ENCODE measurements around the gene ACSS1. TPM values are rescaled to one million over a fixed set of nuclear protein-coding genes. Genes with fewer than 3 reads are reported as not detected.
A peak's percentile ranks its signal among the peaks of the same experiment; 100 is the strongest.

The ACSS1 gene
- total and polyA plus RNA-seq, 7 donors = 20.1 to 41.0 (median 27.1) TPM

GRCh38 chr20:25015986-25016385 is 42.0 kb downstream of the ACSS1 start:
- 82 to 91% methylated on average over 11 of the region's 11 CpGs for WGBS, 2 donors
- no peak for TF ChIP-seq POLR2A (IDR thresholded peaks at IDR 0.05)
- no peak for TF ChIP-seq POLR2AphosphoS5 (IDR thresholded peaks at IDR 0.05)
- no peak for TF ChIP-seq CTCF (IDR thresholded peaks at IDR 0.05)
- no peak for TF ChIP-seq EP300 (IDR thresholded peaks at IDR 0.05)
- Histone ChIP-seq H3K4me1 (no peaks in the 10 kb centered on the region), H3K36me3 (peaks cover 19 to 87% (median 48%) of the 10 kb centered on the region in 4 donors), H3K4me3 (no peak overlapping the region), H3K9me3 (no peaks in the 10 kb centered on the region), H3K27me3 (no peaks in the 10 kb centered on the region), H3K27ac (no peak overlapping the region)
- intact Hi-C loops (cut with DNase I) = no loop called here
- peak; percentile 50 for DNase-seq

GRCh38 chr20:25014816-25015215 is 43.1 kb downstream of the ACSS1 start:
- peaks cover 19 to 86% (median 43%) of the 10 kb centered on the region in 4 donors for H3K36me3 ChIP-seq
- peaks cover 0 to 6% (median 3%) of the 10 kb centered on the region in 4 donors for H3K4me1 ChIP-seq
- peak; percentile 46 for DNase-seq
- intact Hi-C loops (cut with DNase I) = no loop called here
- no peak overlapping the region for H3K27ac ChIP-seq
- H3K4me3 ChIP-seq = no peak overlapping the region
- WGBS, 2 donors = 93 to 95% methylated on average over 11 of the region's 11 CpGs
- H3K9me3 ChIP-seq = no peaks in the 10 kb centered on the region
- H3K27me3 ChIP-seq = no peaks in the 10 kb centered on the region
- TF ChIP-seq EP300 (IDR thresholded peaks at IDR 0.05) = no peak
- no peak for TF ChIP-seq CTCF (IDR thresholded peaks at IDR 0.05)
- TF ChIP-seq POLR2A (IDR thresholded peaks at IDR 0.05) = no peak
- no peak for TF ChIP-seq POLR2AphosphoS5 (IDR thresholded peaks at IDR 0.05)

- DNase-seq = peak; percentile 56
- peaks cover 19 to 86% (median 44%) of the 10 kb centered on the region in 4 donors for H3K36me3 ChIP-seq
- no peaks in the 10 kb centered on the region for H3K9me3 ChIP-seq
- 93 to 95% methylated on average over 25 of the region's 25 CpGs for WGBS, 2 donors
- peaks cover 0 to 17% (median 8%) of the 10 kb centered on the region in 4 donors for H3K4me1 ChIP-seq
- no peak overlapping the region for H3K27ac ChIP-seq
- H3K27me3 ChIP-seq = no peaks in the 10 kb centered on the region
- TF ChIP-seq POLR2AphosphoS5 (IDR thresholded peaks at IDR 0.05) (no peak), EP300 (IDR thresholded peaks at IDR 0.05) (no peak), POLR2A (IDR thresholded peaks at IDR 0.05) (no peak), CTCF (IDR thresholded peaks at IDR 0.05) (no peak)
- intact Hi-C loops (cut with DNase I) = no loop called here
- no peak overlapping the region for H3K4me3 ChIP-seq
Measured at GRCh38 chr20:25013478-25014380, 44.2 kb downstream of the ACSS1 start.

GRCh38 chr20:25012616-25013189 is 45.2 kb downstream of the ACSS1 start:
- WGBS, 2 donors = 95 to 96% methylated on average over 21 of the region's 21 CpGs
- intact Hi-C loops (cut with DNase I) = no loop called here
- H3K4me1 ChIP-seq = peaks cover 0 to 20% (median 9%) of the 10 kb centered on the region in 4 donors
- H3K4me3 ChIP-seq = no peak overlapping the region
- H3K27ac ChIP-seq = no peak overlapping the region
- peak; percentile 53 for DNase-seq
- H3K36me3 ChIP-seq = peaks cover 19 to 97% (median 47%) of the 10 kb centered on the region in 4 donors
- TF ChIP-seq POLR2AphosphoS5 (IDR thresholded peaks at IDR 0.05) (no peak), EP300 (IDR thresholded peaks at IDR 0.05) (no peak), CTCF (IDR thresholded peaks at IDR 0.05) (no peak)
- H3K9me3 ChIP-seq = no peaks in the 10 kb centered on the region
- no peaks in the 10 kb centered on the region for H3K27me3 ChIP-seq
